Adipocyte (in vitro differentiated cells): Measurements from ENCODE around the gene PEX11G.

ENCODE experiments used
- DNase-seq: peaks from one replicate; pipeline ENCODE4 v3.0.0-alpha.2; 2015; ENCODE audit warnings: low read depth
- H3K27me3 ChIP-seq: replicated peaks from 2 replicates; pipeline ENCODE4 v1.7.0; 2013; ENCODE audit warnings: mild to moderate bottlenecking, low read length, moderate library complexity; ENCODE audit not compliant: control insufficient read depth, insufficient read depth
- H3K36me3 ChIP-seq: 2 replicates; pipeline ENCODE4 v1.7.0; 2013; ENCODE audit warnings: low read length, mild to moderate bottlenecking, moderate library complexity; ENCODE audit not compliant: control insufficient read depth, insufficient read depth, severe bottlenecking
- H3K4me1 ChIP-seq: 2 replicates; pipeline ENCODE4 v1.7.0; 2013; ENCODE audit warnings: mild to moderate bottlenecking, low read length, moderate library complexity; ENCODE audit not compliant: control insufficient read depth, insufficient read depth
- H3K4me3 ChIP-seq: 2 replicates; pipeline ENCODE4 v1.7.0; 2013; ENCODE audit warnings: mild to moderate bottlenecking, low read length, moderate library complexity
- H3K9ac ChIP-seq: 2 replicates; pipeline ENCODE4 v1.7.0; 2013; ENCODE audit warnings: mild to moderate bottlenecking, low read length, moderate library complexity
- H3K9me3 ChIP-seq: 2 replicates; pipeline ENCODE4 v1.7.0; 2013; ENCODE audit warnings: mild to moderate bottlenecking, low read length, moderate library complexity; ENCODE audit not compliant: control insufficient read depth

Gene PEX11G

GRCh38 chr19:7519361-7520130, 30.7 kb upstream of the PEX11G start:
- DNase-seq, result no peak
- Histone ChIP-seq H3K36me3 (no peaks in the 10 kb centered on the region), H3K4me1 (peaks cover 30% of the 10 kb centered on the region), H3K9ac (no peak overlapping the region), H3K4me3 (no peak overlapping the region), H3K9me3 (no peaks in the 10 kb centered on the region), H3K27me3 (no peaks in the 10 kb centered on the region)

- Histone ChIP-seq H3K9me3 (no peaks in the 10 kb centered on the region), H3K9ac (peak overlapping the region; percentile 95), H3K4me3 (peak overlapping the region; percentile 88), H3K36me3 (no peaks in the 10 kb centered on the region), H3K4me1 (peaks cover 17% of the 10 kb centered on the region), H3K27me3 (no peaks in the 10 kb centered on the region)
- peak; percentile 24 for DNase-seq
Observed at GRCh38 chr19:7516878-7517277, 28.0 kb upstream of the PEX11G start.

- peak overlapping the region; percentile 88 for H3K4me3 ChIP-seq
- H3K9ac ChIP-seq, result peak overlapping the region; percentile 95
- H3K4me1 ChIP-seq, result peaks cover 12% of the 10 kb centered on the region
- DNase-seq, result peak; percentile 42
- H3K36me3 ChIP-seq, result no peaks in the 10 kb centered on the region
- no peaks in the 10 kb centered on the region for H3K9me3 ChIP-seq
- H3K27me3 ChIP-seq, result no peaks in the 10 kb centered on the region
Observed at GRCh38 chr19:7516333-7516732, 27.5 kb upstream of the PEX11G start.

GRCh38 chr19:7515645-7516151, 26.9 kb upstream of the PEX11G start, which contains the start of gene ZNF358:
ZNF358 (plus strand) TSS chr19:7516103; CDS start chr19:7519243, 3,140 bp downstream.
- peak within 1 kb of the TSS; percentile 95 for H3K9ac ChIP-seq
- H3K9me3 ChIP-seq, result no peaks in the 10 kb centered on the region
- peak within 1 kb of the TSS; percentile 88 for H3K4me3 ChIP-seq
- DNase-seq, result peak; percentile 86
- no peaks in the 10 kb centered on the region for H3K27me3 ChIP-seq
- H3K4me1 ChIP-seq, result peaks cover 12% of the 10 kb centered on the region
- H3K36me3 ChIP-seq, result no peaks in the 10 kb centered on the region

- H3K4me1 ChIP-seq, result peaks cover 12% of the 10 kb centered on the region
- no peaks in the 10 kb centered on the region for H3K36me3 ChIP-seq
- H3K27me3 ChIP-seq, result no peaks in the 10 kb centered on the region
- H3K9me3 ChIP-seq, result no peaks in the 10 kb centered on the region
- peak; percentile 52 for DNase-seq
- peak overlapping the region; percentile 88 for H3K9ac ChIP-seq
- H3K4me3 ChIP-seq, result peak overlapping the region; percentile 84
Observed at GRCh38 chr19:7515110-7515644, 26.3 kb upstream of the PEX11G start.

- Histone ChIP-seq H3K27me3 (peaks cover 3% of the 10 kb centered on the region), H3K4me1 (peaks cover 12% of the 10 kb centered on the region), H3K4me3 (no peak overlapping the region), H3K9ac (no peak overlapping the region), H3K36me3 (no peaks in the 10 kb centered on the region), H3K9me3 (no peaks in the 10 kb centered on the region)
- no peak for DNase-seq
Observed at GRCh38 chr19:7513809-7514642, 25.2 kb upstream of the PEX11G start.

GRCh38 chr19:7512400-7512851, 23.6 kb upstream of the PEX11G start:
- Histone ChIP-seq H3K4me1 (peaks cover 12% of the 10 kb centered on the region), H3K9me3 (no peaks in the 10 kb centered on the region), H3K4me3 (no peak overlapping the region), H3K27me3 (peaks cover 3% of the 10 kb centered on the region), H3K9ac (no peak overlapping the region), H3K36me3 (no peaks in the 10 kb centered on the region)
- no peak for DNase-seq

- Histone ChIP-seq H3K36me3 (no peaks in the 10 kb centered on the region), H3K9ac (no peak overlapping the region), H3K27me3 (peaks cover 12% of the 10 kb centered on the region), H3K9me3 (no peaks in the 10 kb centered on the region), H3K4me1 (no peaks in the 10 kb centered on the region), H3K4me3 (no peak overlapping the region)
- no peak for DNase-seq
Observed at GRCh38 chr19:7509625-7510024, 20.8 kb upstream of the PEX11G start.

- no peak overlapping the region for H3K9ac ChIP-seq
- H3K27me3 ChIP-seq, result peaks cover 14% of the 10 kb centered on the region
- no peaks in the 10 kb centered on the region for H3K36me3 ChIP-seq
- peak; percentile 76 for DNase-seq
- H3K4me1 ChIP-seq, result no peaks in the 10 kb centered on the region
- no peak overlapping the region for H3K4me3 ChIP-seq
- H3K9me3 ChIP-seq, result no peaks in the 10 kb centered on the region
Observed at GRCh38 chr19:7507884-7508283, 19.0 kb upstream of the PEX11G start.

GRCh38 chr19:7506385-7507328, 17.8 kb upstream of the PEX11G start:
- peak; percentile 29 for DNase-seq
- no peak overlapping the region for H3K4me3 ChIP-seq
- H3K9ac ChIP-seq, result no peak overlapping the region
- no peaks in the 10 kb centered on the region for H3K9me3 ChIP-seq
- peaks cover 20% of the 10 kb centered on the region for H3K27me3 ChIP-seq
- no peaks in the 10 kb centered on the region for H3K4me1 ChIP-seq
- no peaks in the 10 kb centered on the region for H3K36me3 ChIP-seq
